Thymus (tissue), 11 donors: ENCODE data around the gene PFDN2. TPM values are rescaled to one million over a fixed set of nuclear protein-coding genes. Genes with fewer than 3 reads are reported as not detected.

Experiments used
- DNase-seq, 9 donors: peaks; one replicate each; pipeline ENCODE4 v3.0.0-alpha.2; 2013; ENCODE audit warnings: low spot score in 9 of 9, low read depth in 6 of 9, missing footprints in 1 of 9
- H3K27ac ChIP-seq, 2 donors: one replicate each; pipeline ENCODE4 v1.5.1; 2013; ENCODE audit warnings: control low read depth in 1 of 2, low read depth in 1 of 2, low read length in 1 of 2, mild to moderate bottlenecking in 1 of 2, moderate library complexity in 1 of 2
- H3K27me3 ChIP-seq, 2 donors: one replicate each; pipeline ENCODE4 v1.5.1; 2013; ENCODE audit warnings: low read length in 1 of 2; ENCODE audit not compliant: control insufficient read depth in 2 of 2, insufficient read depth in 1 of 2
- H3K36me3 ChIP-seq, 2 donors: one replicate each; pipeline ENCODE4 v1.5.1; 2013; ENCODE audit warnings: low read length in 1 of 2, mild to moderate bottlenecking in 1 of 2, moderate library complexity in 1 of 2; ENCODE audit not compliant: control insufficient read depth in 2 of 2, insufficient read depth in 2 of 2
- H3K4me1 ChIP-seq, 2 donors: one replicate each; pipeline ENCODE4 v1.5.1; 2013; ENCODE audit warnings: low read length in 2 of 2; ENCODE audit not compliant: control insufficient read depth in 2 of 2, insufficient read depth in 2 of 2
- H3K4me3 ChIP-seq, 2 donors: one replicate each; pipeline ENCODE4 v1.5.1; 2013; ENCODE audit warnings: low read length in 2 of 2, control low read depth in 1 of 2, mild to moderate bottlenecking in 1 of 2
- H3K9me3 ChIP-seq, 2 donors: one replicate each; pipeline ENCODE4 v1.5.1; 2013; ENCODE audit warnings: low read length in 1 of 2, mild to moderate bottlenecking in 1 of 2; ENCODE audit not compliant: control insufficient read depth in 2 of 2, insufficient read depth in 1 of 2
- WGBS: extraction: QIAGEN DNeasy Blood & Tissue Kit; methylation state at CpG from one replicate; pipeline ENCODE4 v1.1.7; 2013; 5-methylcytosine and 5-hydroxymethylcytosine counted together
- polyA plus RNA-seq: library from polyadenylated mRNA; stranded (reverse); fragments of 200-250 nt; gene quantifications from one replicate; pipeline ENCODE4 v1.2.3, GENCODE V29; 2013
- total RNA-seq: library from RNA; stranded (reverse); fragments of 120-200 nt; gene quantifications from one replicate; pipeline ENCODE4 v1.2.4, GENCODE V29; 2013
- donor health status: healthy.

Gene PFDN2
- total and polyA plus RNA-seq, 2 donors, result 48.2 to 152 TPM

DNA sequence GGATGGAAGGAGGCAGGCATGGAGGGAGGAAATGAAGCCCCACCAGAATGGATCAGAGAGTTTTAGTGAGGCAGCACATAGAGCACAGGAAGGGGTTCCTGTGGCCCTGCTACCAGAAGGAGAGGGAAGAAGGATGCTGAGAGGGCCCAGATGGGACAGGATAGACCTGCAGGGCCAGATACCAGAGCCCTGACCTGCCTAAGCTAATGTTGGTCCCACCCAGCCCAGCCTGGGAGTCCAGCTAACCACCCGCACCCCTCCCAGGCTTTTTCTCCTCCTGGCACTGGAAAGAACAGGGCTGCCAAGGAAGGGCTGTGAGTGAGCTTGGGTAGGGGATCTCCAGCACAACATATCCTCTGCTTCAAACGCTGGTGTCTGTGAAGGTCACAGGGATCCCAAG lies 35.4 kb downstream of the PFDN2 start:
- H3K9me3 ChIP-seq, result no peaks in the 10 kb centered on the region
- no peaks in the 10 kb centered on the region for H3K4me1 ChIP-seq
- no peak for DNase-seq
- no peak overlapping the region for H3K4me3 ChIP-seq
- 96% methylated on average over 2 of the region's 2 CpGs for WGBS
- H3K36me3 ChIP-seq, result no peaks in the 10 kb centered on the region
- peaks cover 0 to 6% of the 10 kb centered on the region in 2 donors for H3K27me3 ChIP-seq
- H3K27ac ChIP-seq, result no peak overlapping the region

- WGBS, result 79% methylated on average over 5 of the region's 5 CpGs
- no peak overlapping the region for H3K4me3 ChIP-seq
- H3K36me3 ChIP-seq, result no peaks in the 10 kb centered on the region
- no peak for DNase-seq
- H3K9me3 ChIP-seq, result no peaks in the 10 kb centered on the region
- H3K27me3 ChIP-seq, result peaks cover 0 to 6% of the 10 kb centered on the region in 2 donors
- no peaks in the 10 kb centered on the region for H3K4me1 ChIP-seq
- no peak overlapping the region for H3K27ac ChIP-seq
Measured at GRCh38 chr1:161081519-161081918, 36.3 kb downstream of the PFDN2 start.

- no peak for DNase-seq
- Histone ChIP-seq H3K4me1 (no peaks in the 10 kb centered on the region), H3K27me3 (peaks cover 0 to 6% of the 10 kb centered on the region in 2 donors), H3K4me3 (no peak overlapping the region), H3K9me3 (no peaks in the 10 kb centered on the region), H3K27ac (no peak overlapping the region), H3K36me3 (no peaks in the 10 kb centered on the region)
- 96% methylated on average over 5 of the region's 5 CpGs for WGBS
Measured at GRCh38 chr1:161080441-161081405, 37.1 kb downstream of the PFDN2 start.

- 84% methylated on average over 41 of the region's 41 CpGs for WGBS
- Histone ChIP-seq H3K27me3 (peaks cover 0 to 6% of the 10 kb centered on the region in 2 donors), H3K4me1 (no peaks in the 10 kb centered on the region), H3K9me3 (no peaks in the 10 kb centered on the region), H3K36me3 (no peaks in the 10 kb centered on the region), H3K4me3 (no peak overlapping the region), H3K27ac (no peak overlapping the region)
- DNase-seq, result no peak
Measured at GRCh38 chr1:161079436-161080110, 38.3 kb downstream of the PFDN2 start.

DNA sequence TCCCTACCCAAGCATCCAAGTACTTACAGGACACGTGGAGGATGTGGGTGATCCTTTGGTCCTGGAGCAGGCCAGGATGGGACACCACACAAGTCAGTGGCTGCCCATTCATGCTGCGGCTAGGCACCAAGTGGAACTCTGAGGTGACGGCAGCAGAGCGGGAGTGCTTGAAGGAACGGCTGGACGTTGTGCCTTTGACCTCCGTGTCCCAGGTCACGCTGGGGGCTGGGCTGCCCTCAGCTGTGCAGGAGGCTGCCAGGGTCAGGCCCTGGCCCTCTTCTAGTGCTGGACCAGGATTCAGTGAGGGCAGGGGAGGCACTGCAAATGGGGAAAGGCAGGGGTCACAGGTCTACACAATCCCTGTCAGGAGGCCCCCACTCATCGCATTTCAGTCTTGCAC lies 40.4 kb downstream of the PFDN2 start:
- peaks cover 0 to 6% of the 10 kb centered on the region in 2 donors for H3K27me3 ChIP-seq
- peaks cover 0 to 3% of the 10 kb centered on the region in 2 donors for H3K9me3 ChIP-seq
- WGBS, result 94% methylated on average over 9 of the region's 9 CpGs
- H3K4me1 ChIP-seq, result no peaks in the 10 kb centered on the region
- H3K36me3 ChIP-seq, result no peaks in the 10 kb centered on the region
- DNase-seq, result no peak
- no peak overlapping the region for H3K4me3 ChIP-seq
- H3K27ac ChIP-seq, result no peak overlapping the region

GRCh38 chr1:161076410-161076809 lies 41.4 kb downstream of the PFDN2 start:
- DNase-seq, result no peak
- H3K36me3 ChIP-seq, result no peaks in the 10 kb centered on the region
- no peak overlapping the region for H3K27ac ChIP-seq
- H3K9me3 ChIP-seq, result peaks cover 0 to 3% of the 10 kb centered on the region in 2 donors
- H3K4me3 ChIP-seq, result no peak overlapping the region
- peaks cover 3 to 4% of the 10 kb centered on the region in 2 donors for H3K4me1 ChIP-seq
- H3K27me3 ChIP-seq, result peaks cover 0 to 6% of the 10 kb centered on the region in 2 donors

DNA sequence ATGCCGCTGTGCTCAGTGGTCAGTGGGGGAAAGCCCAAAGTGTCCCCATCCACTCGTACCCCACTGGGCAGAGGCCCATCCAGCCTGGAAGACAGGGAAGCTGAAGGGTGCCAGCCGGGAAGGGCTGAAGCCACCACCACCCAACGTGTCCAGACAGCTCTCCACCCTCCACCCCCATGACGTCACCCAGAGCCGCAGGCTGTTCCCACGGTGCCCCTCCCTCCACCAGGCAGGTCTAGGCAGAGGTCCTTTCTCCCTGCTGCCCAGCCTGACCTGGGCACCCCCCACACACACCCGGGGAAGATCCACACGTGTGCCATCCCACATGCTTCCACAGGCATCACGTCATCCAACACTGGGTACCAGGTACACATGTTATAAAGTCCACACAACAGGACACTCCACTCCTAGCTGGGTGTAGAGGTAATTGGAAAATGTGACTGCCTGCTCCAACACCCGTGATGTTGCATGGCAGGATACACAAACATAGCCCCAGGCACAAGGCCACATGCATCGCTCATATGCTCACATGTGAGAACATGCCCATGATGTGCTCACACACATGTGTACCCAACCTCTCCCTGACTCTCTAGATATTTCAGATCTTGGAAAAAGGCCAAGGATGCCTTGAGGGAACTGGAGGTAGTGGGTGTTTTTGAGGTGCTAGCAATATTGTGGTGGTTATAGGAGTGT lies 43.0 kb downstream of the PFDN2 start:
- DNase-seq, result no peak
- Histone ChIP-seq H3K27me3 (peaks cover 0 to 6% of the 10 kb centered on the region in 2 donors), H3K9me3 (peaks cover 0 to 3% of the 10 kb centered on the region in 2 donors), H3K36me3 (no peaks in the 10 kb centered on the region), H3K27ac (no peak overlapping the region), H3K4me3 (no peak overlapping the region), H3K4me1 (peaks cover 10 to 20% of the 10 kb centered on the region in 2 donors)
- 93% methylated on average over 12 of the region's 12 CpGs for WGBS

DNA sequence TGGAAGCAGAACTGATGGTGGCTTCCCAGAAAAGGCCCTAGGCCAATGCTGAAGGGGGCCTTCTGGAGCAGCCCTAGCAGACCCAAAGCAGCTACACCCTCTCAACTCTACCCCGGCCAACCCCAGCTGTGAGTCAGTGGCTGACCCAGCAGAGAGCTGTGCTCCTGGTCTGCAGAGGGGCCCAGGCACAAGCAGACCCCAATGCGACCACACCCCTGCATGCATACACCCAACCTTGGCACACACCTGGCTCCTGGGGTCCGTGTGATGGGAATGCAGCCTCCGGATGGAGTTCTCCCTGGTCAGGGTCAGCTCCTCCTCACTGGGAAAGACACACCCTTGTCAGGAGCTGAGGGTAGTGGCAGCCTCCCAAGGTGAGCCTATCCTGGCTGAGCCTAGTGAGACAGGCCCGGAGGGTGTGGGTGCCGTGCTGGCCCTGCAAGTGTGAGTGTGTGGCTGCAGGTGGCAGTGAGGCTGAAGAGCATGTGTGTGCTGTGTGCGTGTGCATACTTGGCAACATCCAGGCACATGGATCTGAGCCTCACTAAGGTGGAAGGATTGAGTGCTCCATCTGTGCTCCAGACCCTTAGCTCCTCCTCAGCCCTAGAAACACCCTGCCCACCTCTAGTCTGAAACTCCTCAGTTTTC lies 44.2 kb downstream of the PFDN2 start:
- Histone ChIP-seq H3K4me1 (peaks cover 10 to 27% of the 10 kb centered on the region in 2 donors), H3K27ac (no peak overlapping the region), H3K27me3 (no peaks in the 10 kb centered on the region), H3K9me3 (peaks cover 0 to 3% of the 10 kb centered on the region in 2 donors), H3K36me3 (no peaks in the 10 kb centered on the region), H3K4me3 (no peak overlapping the region)
- DNase-seq, result no peak
- WGBS, result 83% methylated on average over 7 of the region's 7 CpGs
